HG03558 (cell line): ENCODE results near the gene PKDCC.
A peak's percentile ranks its signal among the peaks of the same experiment; 100 is the strongest.

Source experiments
- ATAC-seq: cut with Tn5 transposase; IDR thresholded peaks from one replicate; pipeline ENCODE4 v1.9.1; 2021; ENCODE audit warnings: moderate number of reproducible peaks; ENCODE audit not compliant: unreplicated experiment; ENCODE audit errors: extremely low read depth

Gene PKDCC

DNA sequence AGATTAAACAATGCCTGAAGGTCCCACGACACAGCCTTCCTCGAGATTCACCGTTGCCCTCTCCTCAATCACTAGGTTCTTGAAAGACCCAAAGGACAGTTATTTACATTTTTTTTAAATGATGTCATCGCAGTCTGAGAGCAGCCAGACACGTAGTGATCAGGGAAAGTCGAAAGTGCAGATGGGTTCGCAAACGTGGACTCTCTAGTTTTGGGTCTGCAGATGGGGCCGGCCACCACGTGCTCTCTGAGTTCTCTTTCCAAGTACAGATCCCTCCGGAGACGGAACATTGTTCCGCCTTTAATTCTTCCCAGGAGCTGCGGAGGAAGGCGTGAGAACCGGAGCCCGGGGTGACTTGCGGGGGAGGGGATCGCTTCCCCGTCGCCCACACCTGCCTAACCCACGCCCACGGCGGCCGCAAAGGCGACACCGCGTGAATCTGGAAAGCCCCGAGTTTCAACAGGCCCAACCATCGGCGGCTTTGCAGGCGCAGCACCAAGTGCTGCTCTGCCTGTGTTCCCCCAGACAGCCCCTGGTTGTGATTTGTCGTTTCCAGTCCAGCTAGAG lies 54.3 kb downstream of the PKDCC start:
- peak; percentile 36 for ATAC-seq

- ATAC-seq, result no peak
Observed at GRCh38 chr2:42102591-42103450, 55.0 kb downstream of the PKDCC start.

DNA sequence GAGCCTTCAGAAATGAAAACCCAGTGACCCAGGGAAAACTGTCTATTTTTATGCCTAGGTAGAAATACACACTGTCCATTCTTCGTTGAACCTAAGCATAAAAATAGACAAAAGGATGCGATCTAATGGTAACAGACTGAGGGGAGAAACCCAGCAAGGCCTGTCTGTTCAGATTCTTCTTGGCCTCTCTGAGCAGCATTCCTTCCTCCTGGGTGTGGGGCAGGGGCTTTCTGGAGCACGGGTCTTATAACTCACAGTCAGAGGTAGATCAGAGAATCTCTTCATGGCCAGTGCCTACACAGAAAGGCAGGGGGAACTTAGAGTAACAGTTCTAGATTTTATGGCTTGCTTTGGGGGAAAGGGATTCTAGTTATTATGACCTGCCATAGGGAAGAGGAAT lies 56.0 kb downstream of the PKDCC start:
- no peak for ATAC-seq

GRCh38 chr2:42104621-42105020 lies 56.8 kb downstream of the PKDCC start:
- no peak for ATAC-seq

GRCh38 chr2:42105330-42106256 lies 57.8 kb downstream of the PKDCC start:
- ATAC-seq, result peak; percentile 37

- no peak for ATAC-seq
Observed at GRCh38 chr2:42106257-42106816, 58.5 kb downstream of the PKDCC start.

DNA sequence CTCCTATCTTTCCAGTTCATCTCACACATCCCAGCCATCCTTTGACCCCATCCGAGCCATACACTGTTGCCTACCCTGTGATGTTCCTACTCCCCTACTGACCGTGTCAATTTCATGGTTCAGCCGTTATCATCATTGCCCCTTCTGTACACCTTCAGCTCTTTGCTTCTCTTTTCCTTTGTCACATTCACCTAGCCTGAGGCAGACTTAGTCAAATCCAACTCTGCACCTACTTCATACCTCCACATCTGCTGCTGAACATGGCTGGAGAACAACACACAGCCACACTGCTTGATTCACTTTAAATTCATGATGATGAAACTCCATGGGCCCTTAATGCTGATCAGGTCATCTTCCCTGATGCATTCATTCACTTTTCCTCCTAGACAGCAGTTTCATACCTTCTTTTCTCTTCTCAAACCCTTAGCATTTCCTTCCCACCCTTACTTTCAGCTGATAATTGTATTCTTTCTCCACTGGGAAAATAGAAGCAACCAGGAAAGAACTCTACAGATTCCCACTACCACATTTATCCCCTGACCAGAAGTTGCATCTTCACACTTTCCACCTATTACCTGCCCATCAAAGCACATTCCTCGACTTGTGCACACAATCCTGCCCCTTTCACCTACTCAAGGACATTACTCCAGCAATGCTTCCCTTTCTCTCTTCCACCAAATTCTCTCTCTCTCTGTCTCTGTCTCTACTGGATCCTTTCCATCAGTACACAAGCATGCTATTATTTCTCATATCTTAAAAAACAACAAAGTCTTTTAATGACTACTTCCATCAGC lies 59.6 kb downstream of the PKDCC start:
- ATAC-seq, result no peak
